GM21423 (cell line): ENCODE measurements around the gene SGIP1.

Experiments
- ATAC-seq: cut with Tn5 transposase; IDR thresholded peaks from one replicate; pipeline ENCODE4 v1.9.1; 2021; ENCODE audit warnings: mild to moderate bottlenecking, moderate library complexity; ENCODE audit not compliant: unreplicated experiment

The SGIP1 gene

GRCh38 chr1:66671455-66671854 is 137.5 kb downstream of the SGIP1 start:
- ATAC-seq = no peak

GRCh38 chr1:66676613-66677298 is 142.8 kb downstream of the SGIP1 start:
- ATAC-seq = no peak

GRCh38 chr1:66678146-66678545 is 144.2 kb downstream of the SGIP1 start:
- ATAC-seq = no peak

- ATAC-seq = no peak
These were observed 145.2 kb downstream of the SGIP1 start for GRCh38 chr1:66679140-66679539.

- ATAC-seq = no peak
These were observed 147.7 kb downstream of the SGIP1 start for GRCh38 chr1:66681686-66682085.

GRCh38 chr1:66682106-66682505 is 148.2 kb downstream of the SGIP1 start:
- no peak for ATAC-seq

GRCh38 chr1:66684353-66684752 is 150.4 kb downstream of the SGIP1 start:
- no peak for ATAC-seq

- no peak for ATAC-seq
These were observed 151.3 kb downstream of the SGIP1 start for GRCh38 chr1:66685265-66685664.

GRCh38 chr1:66685670-66686069 is 151.7 kb downstream of the SGIP1 start:
- no peak for ATAC-seq

GRCh38 chr1:66686406-66686805 is 152.5 kb downstream of the SGIP1 start:
- ATAC-seq = no peak

- ATAC-seq = no peak
These were observed 153.4 kb downstream of the SGIP1 start for GRCh38 chr1:66687358-66687757.

GRCh38 chr1:66690666-66691381 is 156.9 kb downstream of the SGIP1 start:
- ATAC-seq = no peak

- ATAC-seq = no peak
These were observed 158.7 kb downstream of the SGIP1 start for GRCh38 chr1:66692681-66693080.

GRCh38 chr1:66693856-66694255 is 159.9 kb downstream of the SGIP1 start:
- ATAC-seq = no peak

- ATAC-seq = no peak
These were observed 161.2 kb downstream of the SGIP1 start for GRCh38 chr1:66695116-66695515.

GRCh38 chr1:66696771-66697170 is 162.8 kb downstream of the SGIP1 start:
- ATAC-seq = no peak

- ATAC-seq = no peak
These were observed 165.3 kb downstream of the SGIP1 start for GRCh38 chr1:66699213-66699612.

- ATAC-seq = no peak
These were observed 170.4 kb downstream of the SGIP1 start for GRCh38 chr1:66704177-66704875.

- no peak for ATAC-seq
These were observed 171.2 kb downstream of the SGIP1 start for GRCh38 chr1:66705110-66705509.

GRCh38 chr1:66711420-66711819 is 177.5 kb downstream of the SGIP1 start:
- no peak for ATAC-seq

GRCh38 chr1:66712839-66713238 is 178.9 kb downstream of the SGIP1 start:
- ATAC-seq = no peak

GRCh38 chr1:66723985-66724384 is 190.0 kb downstream of the SGIP1 start:
- no peak for ATAC-seq
